C4-2B (cell line): ENCODE results near the gene COMTD1.
A peak's percentile ranks its signal among the peaks of the same experiment; 100 is the strongest.

ENCODE experiments used
- H3K27ac ChIP-seq: fragments of 450-650 bp; 2 replicates; pipeline ENCODE4 v1.5.1; 2017
- ZFX ChIP-seq: fragments of 450-650 bp; IDR thresholded peaks from 2 replicates; pipeline ENCODE4 v1.6.1; 2017
- TF ChIP-seq, protein P1 (sequence below): fragments of 450-650 bp; conservative IDR thresholded peaks from 2 replicates; pipeline ENCODE4 v1.5.1; 2017; ENCODE audit warnings: mild to moderate bottlenecking

The COMTD1 gene

DNA sequence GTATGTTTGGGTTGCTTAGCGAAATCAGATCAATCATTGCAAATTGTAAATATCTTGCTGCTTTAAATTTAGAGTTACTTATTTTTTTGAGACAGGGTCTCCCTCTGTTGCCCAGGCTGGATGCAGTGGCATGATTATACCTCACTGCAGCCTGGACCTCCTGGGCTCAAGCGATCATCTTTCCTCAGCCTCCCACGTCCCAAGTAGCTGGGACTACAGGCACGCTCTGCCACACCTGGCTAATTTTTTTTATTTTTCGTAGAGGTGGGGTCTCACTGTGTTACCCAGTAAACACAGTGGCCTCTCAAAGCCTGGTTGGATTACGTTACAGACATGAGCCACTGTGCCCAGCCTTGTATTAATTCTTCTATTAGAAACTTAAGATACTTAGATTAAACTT lies 23.4 kb downstream of the COMTD1 start:
- no peak for TF ChIP-seq ZFX
- TF ChIP-seq, protein P1, sequence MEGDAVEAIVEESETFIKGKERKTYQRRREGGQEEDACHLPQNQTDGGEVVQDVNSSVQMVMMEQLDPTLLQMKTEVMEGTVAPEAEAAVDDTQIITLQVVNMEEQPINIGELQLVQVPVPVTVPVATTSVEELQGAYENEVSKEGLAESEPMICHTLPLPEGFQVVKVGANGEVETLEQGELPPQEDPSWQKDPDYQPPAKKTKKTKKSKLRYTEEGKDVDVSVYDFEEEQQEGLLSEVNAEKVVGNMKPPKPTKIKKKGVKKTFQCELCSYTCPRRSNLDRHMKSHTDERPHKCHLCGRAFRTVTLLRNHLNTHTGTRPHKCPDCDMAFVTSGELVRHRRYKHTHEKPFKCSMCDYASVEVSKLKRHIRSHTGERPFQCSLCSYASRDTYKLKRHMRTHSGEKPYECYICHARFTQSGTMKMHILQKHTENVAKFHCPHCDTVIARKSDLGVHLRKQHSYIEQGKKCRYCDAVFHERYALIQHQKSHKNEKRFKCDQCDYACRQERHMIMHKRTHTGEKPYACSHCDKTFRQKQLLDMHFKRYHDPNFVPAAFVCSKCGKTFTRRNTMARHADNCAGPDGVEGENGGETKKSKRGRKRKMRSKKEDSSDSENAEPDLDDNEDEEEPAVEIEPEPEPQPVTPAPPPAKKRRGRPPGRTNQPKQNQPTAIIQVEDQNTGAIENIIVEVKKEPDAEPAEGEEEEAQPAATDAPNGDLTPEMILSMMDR: no peak
- H3K27ac ChIP-seq: no peak overlapping the region

DNA sequence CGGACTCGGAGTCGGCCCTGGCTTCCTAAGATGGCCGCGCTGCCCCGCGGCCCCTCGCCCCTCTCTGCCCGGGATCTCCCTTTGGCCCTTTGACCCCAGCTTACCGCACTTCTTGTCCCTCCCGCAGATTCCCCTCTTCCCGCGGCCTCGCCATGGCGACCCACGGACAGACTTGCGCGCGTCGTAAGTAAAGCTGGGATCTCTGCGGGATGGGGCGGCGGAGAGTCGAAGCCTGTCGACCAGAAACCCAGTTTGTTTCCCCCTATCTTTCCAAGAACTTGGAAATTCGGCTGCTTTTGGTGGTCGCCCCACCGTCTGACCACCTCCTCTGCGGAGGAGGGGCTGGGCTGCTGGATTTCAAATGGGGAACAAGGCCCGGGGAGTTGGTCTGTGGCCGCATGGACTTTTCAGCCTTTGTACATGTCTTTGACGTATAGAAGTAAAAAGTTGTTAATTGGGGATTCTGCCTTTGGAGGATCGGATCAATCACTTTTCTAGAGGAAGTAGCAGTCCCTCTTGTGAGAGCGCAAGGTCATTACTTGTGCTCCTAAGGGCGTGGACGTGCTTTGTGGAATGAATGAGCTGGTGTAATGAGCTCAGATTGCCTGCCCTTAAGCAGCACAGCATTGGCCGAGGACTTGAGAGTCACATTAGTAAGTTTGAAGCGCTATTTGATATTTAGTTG lies 24.6 kb downstream of the COMTD1 start:
- H3K27ac ChIP-seq: peak overlapping the region; percentile 99
- peak; percentile 81 for TF ChIP-seq ZFX
- TF ChIP-seq, protein P1: no peak

DNA sequence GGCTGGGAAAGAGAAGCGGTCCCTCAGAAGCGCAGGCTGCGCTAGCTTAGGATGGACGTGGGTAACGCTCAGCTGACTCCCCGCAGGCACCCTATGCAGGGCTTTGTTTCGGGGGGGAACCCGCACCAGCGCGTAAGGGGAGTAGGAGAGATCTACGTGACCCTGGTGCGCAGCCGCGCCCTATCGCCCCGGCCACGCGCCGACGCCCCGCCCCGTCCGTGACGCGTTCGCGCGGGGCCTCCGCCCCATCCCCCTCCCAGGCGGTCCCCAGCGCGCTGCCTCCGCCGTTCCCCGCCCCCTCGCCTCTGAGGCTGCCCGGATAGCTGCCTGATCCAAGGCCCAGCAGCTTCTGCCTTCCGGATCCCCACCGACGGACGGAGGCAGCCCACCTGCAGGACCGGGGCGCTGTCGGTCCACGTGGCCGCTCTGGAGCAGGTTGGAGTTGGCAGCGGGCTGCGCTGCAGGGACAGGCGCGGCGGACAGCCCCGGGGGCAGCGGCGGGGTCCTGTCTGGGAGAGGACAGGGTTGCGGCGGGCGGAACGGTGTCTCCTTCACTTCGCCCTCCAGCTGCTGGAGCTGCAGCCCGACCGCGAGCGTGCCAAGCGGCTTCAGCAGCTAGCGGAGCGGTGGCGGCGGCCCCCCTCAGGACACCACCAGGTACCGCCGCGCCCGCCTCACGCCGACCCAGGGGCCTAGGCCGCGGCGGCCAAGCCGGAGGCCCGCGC lies 25.3 kb downstream of the COMTD1 start, which contains the start of gene VDAC2:
Gene VDAC2 (plus strand): TSS at position 515 of the 725 bp plus-strand sequence. CDS start 363 bp downstream, outside the sequence.
- peak; percentile 97 for TF ChIP-seq ZFX
- TF ChIP-seq, protein P1: no peak
- H3K27ac ChIP-seq: peak within 1 kb of the TSS; percentile 99

DNA sequence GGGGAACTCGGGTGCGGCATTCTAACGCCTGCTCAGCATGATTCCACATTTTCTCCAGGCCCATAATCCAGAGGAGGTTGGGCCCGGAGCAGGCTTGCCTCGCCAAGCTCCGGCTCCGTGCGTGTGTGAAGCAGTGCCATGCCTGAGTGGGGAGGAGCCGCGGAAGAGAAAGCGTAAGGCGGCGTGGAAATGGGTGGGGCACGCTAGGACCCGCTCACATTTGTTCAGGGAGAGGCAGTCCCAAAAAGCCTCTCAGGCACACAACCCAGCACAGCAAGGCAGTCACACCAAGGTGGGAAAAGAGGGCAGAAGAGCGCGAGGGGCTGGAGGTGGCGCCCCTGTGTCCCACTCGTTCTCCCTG lies 25.9 kb downstream of the COMTD1 start:
- no peak for TF ChIP-seq ZFX
- TF ChIP-seq, protein P1: no peak
- H3K27ac ChIP-seq: peak overlapping the region; percentile 99

DNA sequence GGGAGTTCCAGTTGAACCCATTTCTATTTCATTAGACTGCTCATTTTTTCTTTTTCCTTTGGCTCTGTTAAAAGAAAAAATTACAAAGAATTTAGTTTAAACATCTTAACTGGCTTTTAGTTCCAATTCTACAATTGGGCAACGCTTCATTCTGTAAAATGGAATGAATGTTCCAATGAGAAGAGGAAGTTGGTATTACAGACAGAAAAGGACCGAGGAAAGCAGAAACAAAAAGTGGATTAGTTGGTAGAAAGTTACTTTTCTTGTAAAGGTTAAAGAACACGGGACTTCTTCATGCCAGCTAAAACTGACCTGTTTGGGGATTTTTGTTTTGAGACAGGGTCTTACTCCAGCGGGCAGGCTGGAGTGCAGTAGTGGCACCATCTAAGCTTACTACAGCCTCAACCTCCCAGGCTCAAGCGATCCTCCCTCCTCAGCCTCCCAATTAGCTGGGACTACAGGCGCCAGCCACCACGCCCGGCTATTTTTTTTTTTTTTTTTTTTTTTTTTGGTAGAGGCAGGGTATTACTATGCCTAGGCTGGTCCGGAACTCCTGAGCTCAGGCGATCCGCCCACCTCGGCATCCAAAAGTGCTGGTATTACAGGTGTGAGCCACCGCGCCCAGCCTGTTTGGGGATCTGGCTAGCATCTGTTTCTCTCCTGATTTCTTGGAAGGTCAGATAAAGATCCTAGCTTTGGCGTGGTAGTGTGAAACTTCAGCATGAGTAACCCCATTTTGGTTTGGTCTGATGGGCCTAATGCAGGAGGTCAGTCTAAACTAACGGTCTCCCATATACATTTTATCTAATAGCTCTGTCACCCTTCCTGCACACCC lies 26.5 kb downstream of the COMTD1 start:
- peak overlapping the region; percentile 99 for H3K27ac ChIP-seq
- TF ChIP-seq, protein P1: no peak
- peak; percentile 40; the same call in 1 of the 2 replicates for TF ChIP-seq ZFX

DNA sequence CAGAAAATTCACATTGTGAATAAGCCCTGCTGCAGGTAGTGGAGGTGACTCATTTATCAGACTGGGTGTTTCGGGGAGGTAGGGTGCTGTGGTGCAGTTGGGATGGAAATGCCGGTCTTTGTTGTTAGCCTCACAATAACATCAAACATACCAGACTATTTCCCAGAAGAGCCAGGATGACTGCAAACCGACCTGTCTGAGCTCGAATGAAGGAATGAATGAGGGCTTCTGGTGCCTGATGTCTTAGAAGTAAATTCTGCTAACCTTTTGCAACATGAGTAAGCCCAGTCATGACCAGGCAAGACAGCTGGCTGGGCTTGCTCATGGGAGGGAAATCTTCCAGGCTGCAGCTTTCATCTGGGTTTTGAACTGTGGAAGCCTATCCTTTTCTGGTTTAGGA lies 27.6 kb downstream of the COMTD1 start:
- no peak overlapping the region for H3K27ac ChIP-seq
- TF ChIP-seq ZFX: no peak
- TF ChIP-seq, protein P1: no peak

DNA sequence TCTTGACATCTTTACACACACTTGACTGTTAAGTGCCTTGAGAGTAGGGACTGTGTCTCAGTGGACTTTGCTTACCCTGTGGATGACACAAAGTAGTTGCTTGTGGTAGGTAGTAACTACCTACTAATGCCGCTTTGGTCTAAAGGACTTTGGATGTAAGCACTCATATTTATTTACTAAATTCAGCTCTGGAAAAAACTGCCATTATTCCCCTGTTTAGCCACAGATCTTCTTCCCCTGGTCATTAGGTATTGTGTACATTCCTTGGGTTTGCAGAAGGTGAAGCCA lies 28.0 kb downstream of the COMTD1 start:
- no peak overlapping the region for H3K27ac ChIP-seq
- TF ChIP-seq, protein P1: no peak
- TF ChIP-seq ZFX: no peak
